Common myeloid progenitor, CD34-positive (primary cell): ENCODE measurements around the gene TOM1L2.

Experiments used
- CTCF ChIA-PET: fragments of 350-600 bp; sonication (Branson Sonifier 250); formaldehyde crosslinking; loops from one replicate; lab custom pipeline; 2021; ENCODE audit warnings: antibody characterized with exemption; lab: Charles Lee
- POLR2A ChIA-PET: fragments of 350-600 bp; sonication (Branson Sonifier 250); formaldehyde crosslinking; loops from one replicate; lab custom pipeline; 2021; ENCODE audit warnings: antibody characterized with exemption; lab: Charles Lee
- DNase-seq, 3 donors: peaks; one replicate each; pipeline versions ENCODE4 v3.0.0 to v3.0.0-alpha.2; 2013
- H3K27ac ChIP-seq, 2 experiments: 1 replicate in 1 of 2; 2 replicates in 1 of 2; pipeline ENCODE4 v1.7.0; 2013; ENCODE audit warnings: inconsistent platforms in 2 of 2, low read length in 2 of 2, mild to moderate bottlenecking in 2 of 2, low read depth in 1 of 2, moderate library complexity in 1 of 2; ENCODE audit not compliant: severe bottlenecking in 2 of 2, insufficient read depth in 1 of 2, poor library complexity in 1 of 2
- H3K27me3 ChIP-seq, 5 experiments: replicated peaks in 2 of 5; 1 replicate in 3 of 5; 2 replicates in 2 of 5; pipeline versions ENCODE4 v1.6.1 to v1.7.0; 2013; ENCODE audit warnings: low read length in 4 of 5, mild to moderate bottlenecking in 2 of 5, moderate library complexity in 2 of 5, inconsistent platforms in 1 of 5; ENCODE audit not compliant: insufficient read depth in 5 of 5, control insufficient read depth in 4 of 5
- H3K36me3 ChIP-seq, 4 experiments: 1 replicate in 2 of 4; 2 replicates in 2 of 4; pipeline versions ENCODE4 v1.6.1 to v1.7.0; 2013; ENCODE audit warnings: low read length in 3 of 4, control low read depth in 1 of 4, mild to moderate bottlenecking in 1 of 4; ENCODE audit not compliant: control insufficient read depth in 4 of 4, insufficient read depth in 4 of 4
- H3K4me1 ChIP-seq, 4 experiments: 1 replicate in 3 of 4; 2 replicates in 1 of 4; pipeline versions ENCODE4 v1.6.1 to v1.7.1; 2013; ENCODE audit warnings: low read length in 3 of 4, mild to moderate bottlenecking in 3 of 4, control low read depth in 1 of 4, inconsistent platforms in 1 of 4, moderate library complexity in 1 of 4; ENCODE audit not compliant: control insufficient read depth in 4 of 4, insufficient read depth in 4 of 4; ENCODE audit errors: control extremely low read depth in 1 of 4
- H3K4me3 ChIP-seq, 7 experiments: 1 replicate in 4 of 7; 2 replicates in 3 of 7; pipeline versions ENCODE4 v1.5.1 to v1.7.0; 2013; ENCODE audit warnings: mild to moderate bottlenecking in 7 of 7, low read length in 6 of 7, moderate library complexity in 6 of 7, inconsistent platforms in 2 of 7, low read depth in 2 of 7, control low read depth in 1 of 7; ENCODE audit not compliant: insufficient read depth in 4 of 7, control insufficient read depth in 1 of 7; ENCODE audit errors: extremely low read depth in 1 of 7
- H3K9me3 ChIP-seq, 5 experiments: 1 replicate in 4 of 5; 2 replicates in 1 of 5; pipeline versions ENCODE4 v1.6.1 to v1.7.1; 2013; ENCODE audit warnings: low read length in 4 of 5, mild to moderate bottlenecking in 2 of 5, inconsistent platforms in 1 of 5, low read depth in 1 of 5, moderate library complexity in 1 of 5; ENCODE audit not compliant: control insufficient read depth in 4 of 5, insufficient read depth in 2 of 5; ENCODE audit errors: control extremely low read depth in 1 of 5
- WGBS: methylation state at CpG from one replicate; pipeline ENCODE4 v1.1.5; 2013; ENCODE audit not compliant: insufficient coverage; 5-methylcytosine and 5-hydroxymethylcytosine counted together

Gene TOM1L2

GRCh38 chr17:17935321-17936271 is 36.6 kb downstream of the TOM1L2 start:
- ChIA-PET POLR2A (no interaction called here), CTCF (interaction anchor here (0.9 to 1.7 kb wide), 4 partner anchors 9 to 30 kb away, joined by 3 to 5 read pairs (median 3); no protein-coding TSS in a partner anchor)
- Histone ChIP-seq H3K4me3 (peak overlapping the region in 1 of 7 experiments; percentile 18), H3K27me3 (no peaks in the 10 kb centered on the region), H3K4me1 (peaks cover 4 to 27% (median 15%) of the 10 kb centered on the region in 4 experiments), H3K9me3 (no peaks in the 10 kb centered on the region), H3K27ac (no peak overlapping the region), H3K36me3 (no peaks in the 10 kb centered on the region)
- DNase-seq, result peak in 2 of 3 donors; percentile 49 to 56
- WGBS, result 76% methylated on average over 6 of the region's 6 CpGs

- H3K4me3 ChIP-seq, result no peak overlapping the region
- H3K9me3 ChIP-seq, result no peaks in the 10 kb centered on the region
- H3K36me3 ChIP-seq, result no peaks in the 10 kb centered on the region
- H3K4me1 ChIP-seq, result peaks cover 4 to 27% (median 15%) of the 10 kb centered on the region in 4 experiments
- H3K27me3 ChIP-seq, result no peaks in the 10 kb centered on the region
- no peak overlapping the region for H3K27ac ChIP-seq
- DNase-seq, result peak in 2 of 3 donors; percentile 42 to 60
- 21% methylated on average over 3 of the region's 3 CpGs for WGBS
- ChIA-PET CTCF (interaction anchor here (0.9 to 1.7 kb wide), 3 partner anchors 10 to 31 kb away, joined by 3 to 5 read pairs (median 3); no protein-coding TSS in a partner anchor), POLR2A (no interaction called here)
Measured at GRCh38 chr17:17934806-17935205, 37.4 kb downstream of the TOM1L2 start.

DNA sequence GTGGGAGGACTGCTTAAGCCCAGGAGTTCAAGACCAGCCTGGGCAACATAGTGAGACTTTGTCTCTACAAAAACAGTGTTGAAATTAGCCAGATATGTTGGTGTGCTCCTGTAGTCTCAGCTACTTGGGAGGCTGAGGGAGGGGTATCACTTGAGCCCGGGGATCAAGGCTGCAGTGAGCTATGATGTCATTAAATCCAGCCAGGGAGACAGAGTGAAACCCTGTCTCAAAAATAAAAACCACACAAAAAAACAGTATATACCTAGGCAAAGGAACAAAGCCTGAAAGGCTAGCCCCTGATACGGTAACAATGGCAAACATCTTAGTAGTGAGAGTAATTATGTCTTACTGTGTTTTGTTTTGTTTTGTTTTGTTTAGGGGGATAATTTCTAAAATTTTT is 38.0 kb downstream of the TOM1L2 start:
- Histone ChIP-seq H3K4me1 (peaks cover 4 to 27% (median 15%) of the 10 kb centered on the region in 4 experiments), H3K4me3 (no peak overlapping the region), H3K9me3 (no peaks in the 10 kb centered on the region), H3K27me3 (no peaks in the 10 kb centered on the region), H3K27ac (no peak overlapping the region), H3K36me3 (no peaks in the 10 kb centered on the region)
- ChIA-PET CTCF (interaction anchor here (1.3 to 1.7 kb wide), 2 partner anchors 15 to 32 kb away, joined by 3 to 5 read pairs; no protein-coding TSS in a partner anchor), POLR2A (no interaction called here)
- WGBS, result no CpG with 5 or more reads among the region's 2 CpGs
- DNase-seq, result no peak

DNA sequence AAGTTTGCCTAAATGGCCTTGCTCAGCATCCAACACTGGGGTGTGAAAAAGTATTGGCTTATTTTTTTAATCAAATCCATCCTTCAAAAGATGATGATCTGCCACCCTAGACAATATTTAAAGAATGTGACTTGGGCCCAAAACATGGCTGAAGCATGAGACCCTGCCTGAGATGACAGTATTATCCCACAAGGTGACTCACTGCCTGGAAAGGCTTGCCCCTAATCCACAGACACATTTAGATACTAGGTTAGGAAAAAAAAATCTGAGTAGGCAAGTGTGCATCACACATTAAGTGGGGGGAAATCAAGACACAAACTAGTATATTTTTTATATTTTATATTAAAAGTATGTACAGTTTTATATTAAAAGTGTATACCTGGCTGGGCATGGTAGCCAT is 38.4 kb downstream of the TOM1L2 start:
- H3K9me3 ChIP-seq, result no peaks in the 10 kb centered on the region
- no peak for DNase-seq
- H3K36me3 ChIP-seq, result no peaks in the 10 kb centered on the region
- H3K27me3 ChIP-seq, result no peaks in the 10 kb centered on the region
- peaks cover 4 to 27% (median 15%) of the 10 kb centered on the region in 4 experiments for H3K4me1 ChIP-seq
- CTCF ChIA-PET, result interaction anchor here (1.7 kb wide), 1 partner anchor 15 kb away, joined by 5 read pairs; no protein-coding TSS in a partner anchor
- no peak overlapping the region for H3K27ac ChIP-seq
- no peak overlapping the region for H3K4me3 ChIP-seq
- POLR2A ChIA-PET, result no interaction called here

- peak in 1 of 3 donors; percentile 16 for DNase-seq
- Histone ChIP-seq H3K27ac (no peak overlapping the region), H3K36me3 (no peaks in the 10 kb centered on the region), H3K4me1 (peaks cover 4 to 26% (median 15%) of the 10 kb centered on the region in 4 experiments), H3K27me3 (no peaks in the 10 kb centered on the region), H3K9me3 (no peaks in the 10 kb centered on the region), H3K4me3 (no peak overlapping the region)
- 60% methylated on average over 1 of the region's 2 CpGs for WGBS
- ChIA-PET CTCF (interaction anchor here (0.9 to 1.2 kb wide), 2 partner anchors 12 to 15 kb away, joined by 3 read pairs; no protein-coding TSS in a partner anchor), POLR2A (no interaction called here)
Measured at GRCh38 chr17:17931159-17931558, 41.0 kb downstream of the TOM1L2 start.

DNA sequence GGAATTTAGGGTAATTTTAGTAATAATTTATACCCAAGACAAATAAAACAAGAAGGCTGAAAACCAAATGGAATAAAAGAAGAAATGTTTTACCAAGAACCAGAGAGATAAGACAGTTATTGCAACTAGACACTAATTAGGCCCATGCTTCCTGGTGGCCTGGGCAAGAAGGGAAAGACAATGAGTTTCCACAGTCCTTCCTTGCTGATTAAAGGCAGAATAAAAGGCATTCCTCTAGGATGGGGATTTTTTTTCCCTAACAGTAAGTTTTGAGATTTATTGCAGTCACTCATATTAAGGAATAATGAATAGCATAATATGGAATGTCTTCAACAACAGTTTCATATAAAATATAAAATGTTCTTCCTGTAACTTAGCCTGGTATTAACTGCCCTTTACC is 41.5 kb downstream of the TOM1L2 start:
- Histone ChIP-seq H3K36me3 (no peaks in the 10 kb centered on the region), H3K27me3 (no peaks in the 10 kb centered on the region), H3K27ac (no peak overlapping the region), H3K4me3 (no peak overlapping the region), H3K9me3 (no peaks in the 10 kb centered on the region), H3K4me1 (peaks cover 4 to 21% (median 13%) of the 10 kb centered on the region in 4 experiments)
- ChIA-PET POLR2A (no interaction called here), CTCF (interaction anchor here (1.2 kb wide), 1 partner anchor 16 kb away, joined by 3 read pairs; no protein-coding TSS in a partner anchor)
- no peak for DNase-seq
